GM12878 (cell line): ENCODE measurements around the gene SLC23A2.

Experiments
- CREM ChIP-seq: IDR thresholded peaks from 2 replicates; pipeline ENCODE4 v1.6.1; 2014; ENCODE audit warnings: antibody characterized with exemption, low read depth
- CTCF ChIP-seq, 3 experiments: IDR thresholded peaks in 2 of 3; conservative IDR thresholded peaks in 1 of 3; 2 replicates each; pipeline ENCODE4 v1.5.1; 2011; ENCODE audit warnings: low read depth in 3 of 3, low read length in 3 of 3, mild to moderate bottlenecking in 3 of 3, control low read depth in 2 of 3, moderate library complexity in 2 of 3, inconsistent platforms in 1 of 3, mixed read lengths in 1 of 3; ENCODE audit not compliant: control insufficient read depth in 2 of 3, insufficient read depth in 1 of 3; ENCODE audit errors: extremely low read depth in 1 of 3
- EZH2 ChIP-seq: IDR thresholded peaks from 2 replicates; pipeline ENCODE4 v1.6.1; 2012; ENCODE audit warnings: low read depth, mild to moderate bottlenecking, control low read depth, inconsistent platforms, low read length, borderline replicate concordance; ENCODE audit not compliant: control insufficient read depth
- NR2F1 ChIP-seq: fragments of 450-650 bp; conservative IDR thresholded peaks from 2 replicates; pipeline ENCODE4 v1.6.1; 2017; ENCODE audit warnings: mild to moderate bottlenecking
- PBX3 ChIP-seq: IDR thresholded peaks from 2 replicates; pipeline ENCODE4 v1.6.1; 2011; ENCODE audit warnings: mild to moderate bottlenecking, low read depth, low read length, moderate library complexity; ENCODE audit not compliant: insufficient replicate concordance
- POLR2A ChIP-seq: IDR thresholded peaks from 2 replicates; pipeline ENCODE4 v1.6.1; 2011; ENCODE audit warnings: low read depth, mild to moderate bottlenecking, low read length
- POLR2AphosphoS2 ChIP-seq: IDR thresholded peaks from 2 replicates; pipeline ENCODE4 v1.6.1; 2011; ENCODE audit warnings: low read depth, mild to moderate bottlenecking, low read length, improper control_type of control experiment, moderate library complexity
- RBBP5 ChIP-seq: fragments of 200-600 bp; sonication (generic); conservative IDR thresholded peaks from 2 replicates; pipeline ENCODE4 v1.6.1; 2016
- REST ChIP-seq: IDR thresholded peaks from 2 replicates; pipeline ENCODE4 v1.6.1; 2012; ENCODE audit warnings: mild to moderate bottlenecking, low read depth, low read length
- RFX5 ChIP-seq: IDR thresholded peaks from 2 replicates; pipeline ENCODE4 v1.6.1; 2011; ENCODE audit warnings: low read depth, low read length, improper control_type of control experiment
- TAF1 ChIP-seq: IDR thresholded peaks from 2 replicates; pipeline ENCODE4 v1.6.1; 2011; ENCODE audit warnings: mild to moderate bottlenecking, low read depth, low read length, borderline replicate concordance
- TARDBP ChIP-seq: IDR thresholded peaks from 2 replicates; pipeline ENCODE4 v1.6.1; 2016; ENCODE audit warnings: borderline replicate concordance
- YY1 ChIP-seq: IDR thresholded peaks from 2 replicates; pipeline ENCODE4 v1.6.1; 2011; ENCODE audit warnings: low read depth, mild to moderate bottlenecking, low read length

- TF ChIP-seq TARDBP, result no peak
- no peak for TF ChIP-seq CREM
- no peak for TF ChIP-seq TAF1
- no peak for TF ChIP-seq YY1
- no peak for TF ChIP-seq REST
- TF ChIP-seq CTCF (IDR thresholded peaks at IDR 0.05 in 2 of 3, conservative IDR thresholded peaks at IDR 0.05 in 1 of 3; ENCODE audit: control insufficient read depth in 2 of 3, extremely low read depth in 1 of 3, insufficient read depth in 1 of 3, low read depth in 3 of 3, low read length in 3 of 3), result no peak
- TF ChIP-seq RFX5, result no peak
- TF ChIP-seq POLR2AphosphoS2, result no peak
- TF ChIP-seq POLR2A, result no peak
- no peak for TF ChIP-seq NR2F1
- no peak for TF ChIP-seq RBBP5
- TF ChIP-seq PBX3, result no peak
- no peak for TF ChIP-seq EZH2
Observed at GRCh38 chr20:4944518-4945313, 56.6 kb downstream of the SLC23A2 start.
